Fibroblast of mammary gland (primary cell): ENCODE data around the gene CYTL1.
"Not testable (repeated sequence)": the region's sequence is repeated elsewhere in the genome, so short reads cannot be mapped to it uniquely, and the experiment has no call there.

Experiments used
- DNase-seq: peaks from one replicate; pipeline ENCODE4 v3.0.0-alpha.2; 2010; ENCODE audit warnings: low read depth
- H3K4me3 ChIP-seq: 2 replicates; pipeline ENCODE4 v1.5.1; 2011; ENCODE audit warnings: low read depth, mild to moderate bottlenecking, low read length, moderate library complexity; ENCODE audit not compliant: control insufficient read depth
- TF ChIP-seq, protein P1 (sequence below): conservative IDR thresholded peaks from 2 replicates; pipeline ENCODE4 v1.5.1; 2011; ENCODE audit warnings: low read depth, low read length, inconsistent platforms; ENCODE audit not compliant: control insufficient read depth, insufficient read depth

CYTL1 gene, protein sequence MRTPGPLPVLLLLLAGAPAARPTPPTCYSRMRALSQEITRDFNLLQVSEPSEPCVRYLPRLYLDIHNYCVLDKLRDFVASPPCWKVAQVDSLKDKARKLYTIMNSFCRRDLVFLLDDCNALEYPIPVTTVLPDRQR

GRCh38 chr4:5019274-5019673 is at the start of gene CYTL1:
Gene CYTL1 (minus strand): TSS chr4:5019458. CDS start chr4:5019445, 13 bp downstream.
- no peak for DNase-seq
- TF ChIP-seq, protein P1, sequence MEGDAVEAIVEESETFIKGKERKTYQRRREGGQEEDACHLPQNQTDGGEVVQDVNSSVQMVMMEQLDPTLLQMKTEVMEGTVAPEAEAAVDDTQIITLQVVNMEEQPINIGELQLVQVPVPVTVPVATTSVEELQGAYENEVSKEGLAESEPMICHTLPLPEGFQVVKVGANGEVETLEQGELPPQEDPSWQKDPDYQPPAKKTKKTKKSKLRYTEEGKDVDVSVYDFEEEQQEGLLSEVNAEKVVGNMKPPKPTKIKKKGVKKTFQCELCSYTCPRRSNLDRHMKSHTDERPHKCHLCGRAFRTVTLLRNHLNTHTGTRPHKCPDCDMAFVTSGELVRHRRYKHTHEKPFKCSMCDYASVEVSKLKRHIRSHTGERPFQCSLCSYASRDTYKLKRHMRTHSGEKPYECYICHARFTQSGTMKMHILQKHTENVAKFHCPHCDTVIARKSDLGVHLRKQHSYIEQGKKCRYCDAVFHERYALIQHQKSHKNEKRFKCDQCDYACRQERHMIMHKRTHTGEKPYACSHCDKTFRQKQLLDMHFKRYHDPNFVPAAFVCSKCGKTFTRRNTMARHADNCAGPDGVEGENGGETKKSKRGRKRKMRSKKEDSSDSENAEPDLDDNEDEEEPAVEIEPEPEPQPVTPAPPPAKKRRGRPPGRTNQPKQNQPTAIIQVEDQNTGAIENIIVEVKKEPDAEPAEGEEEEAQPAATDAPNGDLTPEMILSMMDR: no peak
- no peak within 1 kb of the TSS for H3K4me3 ChIP-seq

- no peak for DNase-seq
- no peak overlapping the region for H3K4me3 ChIP-seq
- TF ChIP-seq, protein P1: no peak
These were observed 48.6 kb upstream of the CYTL1 start for GRCh38 chr4:5067908-5068307.

DNA sequence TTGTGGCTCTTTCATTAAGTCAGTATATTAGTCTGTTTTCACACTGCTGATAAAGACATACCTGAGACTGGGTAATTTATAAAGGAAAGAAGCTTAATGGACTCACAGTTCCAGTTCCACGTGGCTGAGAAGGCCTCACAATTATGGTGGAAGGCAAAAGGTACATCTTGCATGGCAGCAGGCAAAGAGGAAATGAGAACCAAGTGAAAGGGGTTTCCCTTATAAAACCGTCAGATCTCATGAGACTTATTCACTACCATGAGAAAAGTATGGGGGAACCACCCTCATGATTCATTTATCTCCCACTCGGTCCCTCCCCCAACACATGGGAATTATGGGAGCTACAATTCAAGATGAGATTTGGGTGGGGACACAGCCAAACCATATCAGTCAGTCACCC is 47.7 kb upstream of the CYTL1 start:
- not testable (repeated sequence) for DNase-seq, H3K4me3 ChIP-seq

DNA sequence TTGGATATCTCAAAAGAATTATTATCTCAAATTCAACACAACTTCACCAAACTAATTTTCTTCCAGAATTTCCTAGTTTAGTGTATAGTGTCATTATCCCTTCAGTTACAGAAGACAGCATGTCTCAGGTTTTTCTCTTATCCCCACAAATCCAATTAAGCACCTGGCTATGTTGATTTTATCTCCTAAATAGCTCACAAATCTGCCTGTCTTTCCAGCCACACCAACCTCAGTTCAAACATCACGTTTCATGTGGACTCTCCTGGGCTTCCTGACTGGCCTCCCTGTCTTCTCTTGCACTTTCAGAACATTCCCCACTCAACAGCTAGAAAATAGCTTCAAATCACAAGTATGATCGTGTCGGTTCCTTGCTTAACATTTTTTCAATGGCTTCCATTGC is 46.8 kb upstream of the CYTL1 start:
- no peak for DNase-seq
- TF ChIP-seq, protein P1: no peak
- no peak overlapping the region for H3K4me3 ChIP-seq

DNA sequence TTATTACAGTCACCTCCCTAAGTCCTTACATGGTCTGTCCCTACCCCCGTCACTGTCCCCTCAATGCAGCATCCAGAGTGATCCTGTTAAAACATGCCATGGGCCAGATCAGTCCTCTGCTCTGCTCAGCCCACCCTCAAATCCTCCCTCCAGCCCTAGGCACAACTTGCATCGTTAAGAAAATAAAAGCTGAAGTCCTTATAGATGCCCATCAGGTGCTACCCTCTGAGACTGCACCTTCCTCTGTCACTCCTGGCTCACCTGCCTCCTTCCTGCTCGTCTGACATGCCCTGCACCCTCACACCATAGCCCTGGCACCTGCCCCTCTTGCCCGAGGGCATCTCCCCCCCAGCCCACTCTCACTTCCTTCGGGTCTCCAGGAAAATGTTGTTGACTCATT is 36.2 kb upstream of the CYTL1 start:
- DNase-seq: no peak
- no peak overlapping the region for H3K4me3 ChIP-seq
- TF ChIP-seq, protein P1: no peak

DNA sequence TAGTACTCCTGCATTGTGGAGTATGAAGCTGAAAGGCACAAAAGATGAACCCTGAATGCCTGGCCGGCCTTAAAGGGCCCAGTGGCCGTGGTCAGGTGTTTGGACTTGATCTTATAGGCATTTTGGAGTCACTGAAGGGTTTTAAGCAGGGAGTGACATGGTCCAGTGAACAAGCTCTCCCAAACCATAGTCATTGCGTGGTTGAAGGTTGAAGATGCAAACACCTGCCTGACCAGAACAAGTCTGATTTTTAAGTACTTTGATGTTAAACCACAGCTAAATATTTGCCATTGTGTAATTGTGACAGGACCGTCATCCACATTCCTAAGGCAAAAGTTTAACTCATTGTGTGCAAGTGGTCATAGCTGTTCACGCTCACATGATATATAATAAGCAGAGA is 35.3 kb upstream of the CYTL1 start:
- TF ChIP-seq, protein P1: no peak
- DNase-seq: no peak
- H3K4me3 ChIP-seq: no peak overlapping the region

DNA sequence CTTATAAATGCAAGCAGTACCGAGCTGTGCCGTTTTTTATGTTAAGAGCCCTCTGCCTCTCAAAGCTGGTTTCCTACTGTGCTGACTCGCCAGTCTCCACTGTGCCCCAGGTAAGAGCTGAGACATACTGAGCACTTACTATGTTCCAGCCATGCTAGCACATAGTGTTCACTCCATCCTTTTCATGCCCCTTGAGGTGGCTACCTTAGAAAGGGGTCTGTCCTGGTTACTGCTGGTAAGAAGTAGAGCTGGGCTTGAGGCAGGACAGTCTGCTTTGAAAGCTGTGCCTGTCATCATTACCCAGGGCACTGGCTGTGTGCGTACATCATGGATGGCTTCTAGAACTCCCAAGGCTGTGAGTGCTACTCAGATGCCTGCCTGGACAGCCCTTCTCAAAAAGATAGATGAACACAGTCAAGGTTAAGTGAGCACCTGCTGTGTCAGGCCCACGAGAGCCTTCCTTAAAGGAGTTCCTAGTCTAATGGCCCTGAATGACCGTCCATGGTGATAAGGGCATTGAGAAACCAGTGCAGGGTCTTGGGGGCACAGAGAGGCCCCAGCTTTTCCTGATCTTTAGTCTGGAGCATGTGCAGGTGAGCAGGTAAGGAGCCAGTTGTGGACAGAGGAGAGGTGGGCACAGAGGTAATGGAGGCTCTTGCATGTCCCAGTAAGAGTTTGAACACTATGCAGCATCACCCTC is 33.6 kb upstream of the CYTL1 start:
- TF ChIP-seq, protein P1: no peak
- no peak overlapping the region for H3K4me3 ChIP-seq
- DNase-seq: no peak
